HG03460 (cell line): Measurements from ENCODE around the gene EIF4E3.

Source experiments
- ATAC-seq: cut with Tn5 transposase; IDR thresholded peaks from one replicate; pipeline ENCODE4 v1.9.1; 2021; ENCODE audit not compliant: unreplicated experiment

EIF4E3 gene

DNA sequence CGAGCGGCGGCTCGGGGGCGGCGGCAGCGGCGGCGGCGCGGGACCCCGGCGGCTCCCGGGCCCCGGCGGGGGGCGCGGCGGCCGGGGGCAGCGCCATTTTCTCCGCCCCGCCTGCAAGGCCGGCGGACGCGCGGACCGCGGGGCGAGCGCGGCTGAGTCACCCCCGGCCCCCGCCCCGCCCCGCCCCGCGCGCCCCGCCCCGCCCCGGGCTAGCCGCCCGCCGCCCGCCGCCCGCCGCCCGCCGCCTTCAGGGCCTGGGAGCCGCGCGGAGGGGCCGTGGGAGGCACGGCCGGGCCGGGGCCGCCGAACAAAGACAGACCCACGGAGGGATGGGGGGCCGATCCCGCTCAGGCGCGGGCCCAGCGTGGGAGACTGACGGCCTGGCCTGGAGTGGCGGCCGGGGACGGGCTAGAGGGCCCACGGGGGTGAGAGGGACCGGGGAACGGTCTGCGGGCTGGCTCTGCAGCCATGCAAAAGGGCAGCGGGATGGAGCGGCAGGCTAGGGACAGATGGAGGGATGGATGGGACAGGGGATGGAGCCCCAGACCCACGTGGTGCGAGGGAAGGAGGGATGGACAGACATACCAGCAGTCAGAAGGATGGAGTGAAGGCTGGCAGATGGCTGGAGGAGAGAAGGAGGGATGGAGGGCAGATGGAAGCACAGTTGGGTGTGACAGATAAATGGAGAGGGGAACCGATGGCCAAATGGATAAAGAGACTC is at the start of gene EIF4E3:
Gene EIF4E3 (minus strand): TSS at position 132 of the 721 bp plus-strand sequence. CDS start 35 bp downstream, at position 97.
- ATAC-seq = no peak

DNA sequence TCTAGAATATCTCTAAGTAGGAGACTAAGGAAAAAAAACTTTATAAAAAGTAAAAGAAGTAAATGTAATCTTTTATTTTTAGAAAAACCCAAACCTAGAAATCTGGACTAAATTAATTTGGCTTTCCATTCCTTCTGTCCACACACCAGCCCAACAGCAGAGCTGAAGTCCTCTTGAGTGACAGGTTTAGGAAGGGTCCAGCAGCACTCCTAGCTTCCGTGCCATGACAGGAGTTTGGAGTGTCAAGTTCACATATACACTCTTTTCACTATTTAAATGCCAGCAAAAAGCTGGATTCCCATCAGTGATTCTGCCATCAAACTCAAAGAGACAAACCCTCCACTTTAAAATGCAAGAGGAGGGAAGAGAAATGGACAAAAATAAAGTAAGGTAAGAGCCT is 46.7 kb upstream of the EIF4E3 start:
- ATAC-seq = no peak

- ATAC-seq = no peak
These were observed 45.9 kb upstream of the EIF4E3 start for GRCh38 chr3:71771126-71771525.

DNA sequence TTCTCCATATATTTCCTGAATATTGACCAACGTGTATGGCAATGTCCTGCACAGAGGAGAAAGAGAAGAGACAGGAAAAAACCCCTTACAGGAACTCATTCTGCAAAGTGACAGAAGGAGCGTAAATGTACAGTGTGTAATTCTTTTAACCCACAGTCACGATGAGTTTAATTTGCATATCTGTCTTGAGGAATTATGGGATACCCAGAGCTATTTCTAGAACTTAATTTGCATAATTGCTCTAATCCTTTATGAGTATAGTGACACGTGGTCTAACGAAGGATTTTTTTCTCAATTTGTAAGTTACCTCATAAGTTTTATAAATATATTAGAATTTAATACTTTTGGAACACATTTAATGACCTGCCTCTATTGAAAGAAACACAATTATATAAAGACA is 38.2 kb upstream of the EIF4E3 start:
- ATAC-seq = no peak

- no peak for ATAC-seq
These were observed 34.9 kb upstream of the EIF4E3 start for GRCh38 chr3:71760140-71760539.

- ATAC-seq = no peak
These were observed 34.2 kb upstream of the EIF4E3 start for GRCh38 chr3:71759401-71759800.

GRCh38 chr3:71758091-71758490 is 32.9 kb upstream of the EIF4E3 start:
- no peak for ATAC-seq

GRCh38 chr3:71754610-71755253 is 29.5 kb upstream of the EIF4E3 start:
- ATAC-seq = no peak

- no peak for ATAC-seq
These were observed 28.8 kb upstream of the EIF4E3 start, which contains the start of gene GPR27 for GRCh38 chr3:71753701-71754609. Gene GPR27 (plus strand): TSS chr3:71753855. CDS start chr3:71754050, 195 bp downstream.

DNA sequence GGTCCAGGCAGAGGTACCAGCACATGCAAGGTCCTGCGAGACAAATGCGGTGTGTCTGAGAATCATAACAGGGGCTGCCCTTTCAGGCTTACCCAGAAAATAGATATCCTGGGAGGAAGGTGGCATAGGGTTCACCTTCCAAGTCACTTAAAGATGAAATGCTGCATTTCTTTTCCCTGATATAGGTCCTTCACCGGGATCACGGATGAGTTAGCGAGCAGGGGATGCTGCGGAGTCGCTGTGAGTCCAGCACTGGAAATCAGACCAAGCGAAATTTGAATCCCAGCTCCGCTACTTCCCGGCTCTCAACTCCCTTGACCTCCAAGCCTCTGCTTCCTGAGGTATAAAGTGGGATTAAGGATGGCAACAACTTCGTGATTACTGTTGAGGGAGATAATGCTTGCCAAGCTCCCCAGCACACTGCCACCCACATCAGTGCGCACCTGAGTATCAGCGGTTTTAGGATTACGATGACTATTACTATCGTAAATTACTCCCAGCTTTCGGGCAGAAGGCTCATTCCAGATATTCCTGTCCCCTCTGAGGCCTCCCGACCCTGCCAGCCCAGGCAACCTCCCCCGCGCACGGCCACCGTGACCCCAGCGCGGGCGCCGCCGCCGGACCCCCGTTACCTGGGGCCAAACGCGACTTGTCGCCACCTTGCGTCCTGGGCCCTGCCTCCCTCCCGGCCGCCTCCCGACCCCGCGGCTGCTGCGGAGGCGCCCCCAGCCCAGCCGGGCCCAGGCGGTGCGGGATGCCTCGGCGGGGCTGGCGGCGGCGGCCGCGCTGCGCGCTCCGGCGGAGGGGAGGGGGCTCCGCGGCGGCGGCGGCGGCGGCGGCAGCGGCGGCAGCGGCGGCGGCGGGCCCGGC is 27.9 kb upstream of the EIF4E3 start:
- no peak for ATAC-seq

DNA sequence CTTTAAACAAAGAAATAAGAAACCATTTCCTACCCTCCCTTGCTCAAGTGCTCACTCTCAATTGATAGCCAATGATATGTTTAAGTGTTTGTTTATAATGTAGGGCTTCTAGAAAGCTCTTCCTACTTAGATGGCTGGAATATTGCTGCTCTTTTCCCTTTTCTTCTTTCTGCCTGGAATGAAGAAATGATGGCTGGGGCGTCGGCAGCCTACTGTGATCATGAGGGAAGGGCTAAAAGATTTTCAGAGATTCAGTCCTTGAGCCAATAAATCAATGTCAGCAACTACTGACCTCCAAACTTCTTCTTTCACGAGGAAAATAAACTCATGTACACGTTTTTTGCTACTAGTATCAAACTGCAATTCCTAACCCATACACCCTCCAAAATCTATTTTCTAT is 26.4 kb upstream of the EIF4E3 start:
- no peak for ATAC-seq

- ATAC-seq = no peak
These were observed 19.5 kb upstream of the EIF4E3 start for GRCh38 chr3:71744738-71745137.

GRCh38 chr3:71742621-71743020 is 17.4 kb upstream of the EIF4E3 start:
- no peak for ATAC-seq

DNA sequence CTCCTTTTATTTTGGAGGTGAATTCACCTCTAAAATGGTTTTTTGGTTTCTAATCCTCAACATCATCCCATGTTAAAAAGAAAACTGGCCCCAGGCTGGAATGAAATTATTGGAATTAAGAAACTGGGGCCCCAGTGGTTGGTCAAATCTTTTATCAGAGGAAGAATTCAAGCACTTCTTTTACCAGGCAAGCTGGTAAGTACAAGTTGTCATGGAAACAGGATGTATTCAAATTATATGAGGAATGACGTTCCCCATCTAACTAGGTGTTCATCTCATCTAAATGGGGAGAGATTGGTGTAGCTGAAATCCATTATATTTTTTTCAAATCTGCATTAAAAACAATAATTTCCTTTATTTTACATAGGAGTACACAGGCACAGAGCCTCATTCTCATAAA is 9.7 kb upstream of the EIF4E3 start:
- no peak for ATAC-seq

DNA sequence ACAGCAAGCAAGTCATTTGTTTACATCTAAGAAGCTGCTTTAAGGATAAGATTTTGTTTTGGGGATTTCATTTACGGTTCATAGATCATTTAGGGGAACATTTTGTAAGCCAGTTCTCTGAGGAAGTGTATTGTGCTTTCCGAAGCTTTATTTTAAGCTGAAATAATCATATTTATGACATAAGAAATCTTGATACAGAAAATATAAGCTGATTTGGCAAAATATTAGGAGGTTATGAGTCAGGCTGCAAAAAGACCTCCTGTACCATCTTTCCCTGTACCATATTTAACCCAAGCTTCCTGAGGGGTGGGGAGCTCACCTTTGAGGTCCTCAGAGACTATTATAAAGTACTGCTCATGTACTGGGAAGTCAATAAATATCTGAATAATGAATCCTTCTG is 8.1 kb upstream of the EIF4E3 start:
- no peak for ATAC-seq

DNA sequence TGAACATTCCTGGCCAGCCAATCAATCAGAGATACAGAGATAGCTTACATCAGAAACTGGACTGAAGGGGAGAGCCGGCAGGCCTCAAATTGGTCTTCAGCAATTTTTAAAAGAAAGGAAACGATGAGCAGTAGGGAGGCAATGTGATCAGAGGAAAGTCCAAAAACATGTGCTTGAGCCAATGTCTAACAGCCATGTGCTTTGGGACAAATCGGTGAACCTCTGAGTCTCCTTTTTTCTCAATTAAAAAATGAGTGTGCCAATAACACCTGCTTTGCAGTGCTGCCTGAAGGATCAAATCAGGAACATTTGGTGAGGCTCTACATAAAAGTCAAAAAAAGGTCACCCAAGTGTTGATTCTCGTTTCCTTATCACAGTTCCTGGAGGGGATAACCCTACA is 7.4 kb upstream of the EIF4E3 start:
- ATAC-seq = no peak

DNA sequence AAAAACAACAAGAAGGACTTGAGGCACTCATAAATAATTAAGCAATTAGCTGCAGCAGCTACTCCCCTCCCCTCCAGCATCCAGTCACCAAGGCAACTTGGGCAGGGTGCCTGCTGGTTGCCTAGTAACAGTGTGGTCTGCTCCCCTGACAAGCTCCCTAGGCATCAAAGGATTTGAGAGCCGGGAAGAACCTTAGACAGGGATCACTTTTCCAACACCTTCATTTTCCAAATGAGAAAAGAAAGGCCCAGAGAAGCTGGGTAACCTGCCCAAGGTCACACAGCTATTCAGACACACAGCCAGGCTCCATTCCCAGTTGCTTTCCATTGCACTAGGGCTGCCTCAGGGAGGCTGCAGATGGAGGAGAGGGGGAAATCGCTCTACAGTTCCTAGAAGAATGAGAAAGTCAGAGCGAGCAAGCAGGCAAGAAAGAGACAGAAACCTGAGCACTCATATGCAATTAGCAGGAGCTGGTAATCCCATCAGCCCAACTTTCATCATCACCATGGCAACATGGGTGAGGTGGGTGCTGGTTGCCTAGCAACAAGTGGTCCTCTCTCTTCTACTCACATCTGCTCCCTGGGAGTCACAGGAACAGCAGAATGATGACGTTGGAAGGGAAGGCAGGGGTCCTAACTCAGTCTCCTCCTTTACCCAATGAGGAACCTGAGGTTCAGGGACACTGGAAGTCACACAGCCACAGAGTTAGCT is 3.6 kb upstream of the EIF4E3 start:
- no peak for ATAC-seq

- no peak for ATAC-seq
These were observed 944 bp upstream of the EIF4E3 start for GRCh38 chr3:71726146-71726545.

DNA sequence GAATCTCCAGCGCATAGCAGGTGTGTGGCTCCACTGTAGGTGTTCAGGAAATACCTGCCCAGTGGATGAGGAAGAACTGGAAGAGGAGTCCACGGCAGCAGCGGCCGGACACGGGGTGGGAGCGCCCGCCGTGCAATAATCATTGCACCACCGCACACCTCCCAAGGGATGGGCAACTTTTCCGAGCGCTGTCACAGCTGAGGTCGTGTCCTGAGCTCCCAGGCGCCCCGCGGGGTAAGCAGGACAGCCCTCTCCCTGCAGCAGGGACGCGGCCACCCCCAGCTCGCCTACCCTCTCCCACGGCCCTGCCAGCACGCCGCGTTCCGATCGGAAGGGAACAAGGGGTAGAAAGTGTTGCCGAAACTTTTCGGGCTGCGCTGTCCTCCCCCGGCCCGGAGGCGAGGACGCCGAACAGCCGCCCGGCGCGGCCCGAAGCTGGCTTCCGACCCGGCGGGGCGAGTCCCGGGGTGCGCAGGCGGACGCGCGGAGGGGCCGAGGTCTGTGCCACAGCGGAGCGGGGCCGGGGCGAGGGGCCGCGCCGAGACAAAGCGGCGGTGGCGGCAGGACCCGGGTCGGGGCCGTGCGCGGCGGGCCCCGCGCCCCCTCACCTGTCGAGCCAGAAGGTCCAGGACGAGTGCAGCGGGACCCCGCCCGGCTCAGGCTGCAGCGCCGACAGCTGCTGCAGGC is 475 bp downstream of the EIF4E3 start:
- no peak for ATAC-seq

DNA sequence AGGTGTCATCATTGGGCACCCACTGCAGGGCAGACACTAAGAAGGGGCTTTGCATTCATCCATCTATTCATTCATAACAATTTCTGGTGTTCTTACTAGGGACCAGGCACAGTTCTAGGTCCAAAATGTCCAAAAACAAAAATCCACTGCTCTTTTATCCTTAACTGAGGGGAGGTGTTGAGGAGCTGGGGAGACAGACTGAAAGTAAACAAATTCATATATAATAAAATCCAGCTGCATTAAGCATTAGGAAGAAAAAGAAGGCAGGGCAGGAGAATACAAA is 1.1 kb downstream of the EIF4E3 start:
- no peak for ATAC-seq
